SKM-1 treated with dmso at 0.1 percent for 144 hours (cell line): ENCODE results near the gene TMEM255B.

ENCODE experiments used
- DNase-seq: peaks from one replicate; lab custom pipeline; 2025; ENCODE audit not compliant: unreplicated experiment; lab: John Stamatoyannopoulos, UW

The TMEM255B gene

DNA sequence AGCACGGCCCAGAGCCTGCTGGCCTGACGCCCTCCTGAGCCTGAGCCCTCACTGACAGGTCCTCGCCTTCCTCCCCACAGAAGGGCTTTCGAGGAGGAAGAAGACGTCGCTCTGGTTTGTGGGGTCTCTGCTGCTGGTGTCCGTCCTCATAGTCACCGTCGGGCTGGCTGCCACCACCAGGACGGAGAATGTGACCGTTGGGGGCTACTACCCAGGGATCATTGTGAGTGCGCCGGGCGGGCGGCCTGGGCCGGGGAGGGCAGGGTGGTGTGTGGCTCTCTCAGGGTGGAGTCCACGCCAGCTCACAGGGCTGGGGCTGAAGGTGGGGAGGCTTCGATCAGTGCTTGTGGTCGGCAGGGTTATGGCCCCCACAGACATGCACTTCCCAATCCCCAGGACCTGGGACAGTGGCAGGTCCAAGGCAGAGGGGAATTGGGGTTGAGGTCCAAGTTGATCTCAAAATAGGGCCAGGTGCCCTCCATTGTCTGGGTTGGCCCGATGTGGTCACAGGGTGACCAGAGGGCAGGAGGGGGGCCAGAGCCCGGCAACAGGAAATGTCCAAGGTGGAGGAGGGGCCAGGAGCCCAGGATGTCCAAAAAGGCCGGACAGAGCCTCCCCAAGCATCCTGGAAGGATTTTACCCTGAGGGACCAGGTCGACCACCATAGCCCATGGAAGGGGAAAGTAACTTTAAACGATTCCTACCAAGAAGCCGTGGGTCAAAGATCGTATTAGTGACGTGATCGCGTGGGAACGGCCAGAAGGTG is 7.2 kb downstream of the TMEM255B start:
- no peak for DNase-seq

DNA sequence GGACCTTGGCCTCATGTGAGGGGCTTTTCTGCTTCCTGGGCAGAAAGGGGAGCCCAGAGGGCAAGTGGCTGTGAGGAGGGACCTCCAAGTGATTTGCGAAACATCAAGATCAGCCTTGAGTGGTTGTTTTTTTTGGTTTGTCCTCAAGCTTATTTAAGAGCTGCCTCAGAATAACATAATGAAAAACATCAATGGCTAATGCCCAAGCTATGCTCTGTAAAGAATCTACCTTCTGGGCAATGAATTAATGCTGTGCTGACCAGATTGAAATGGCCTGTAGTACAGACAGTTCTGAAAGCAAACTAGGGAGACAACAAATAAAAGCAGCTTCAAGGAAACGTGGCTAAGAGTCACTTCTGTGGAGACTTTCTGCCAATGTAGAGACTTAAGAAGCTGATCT is 8.3 kb downstream of the TMEM255B start:
- DNase-seq, result no peak

DNA sequence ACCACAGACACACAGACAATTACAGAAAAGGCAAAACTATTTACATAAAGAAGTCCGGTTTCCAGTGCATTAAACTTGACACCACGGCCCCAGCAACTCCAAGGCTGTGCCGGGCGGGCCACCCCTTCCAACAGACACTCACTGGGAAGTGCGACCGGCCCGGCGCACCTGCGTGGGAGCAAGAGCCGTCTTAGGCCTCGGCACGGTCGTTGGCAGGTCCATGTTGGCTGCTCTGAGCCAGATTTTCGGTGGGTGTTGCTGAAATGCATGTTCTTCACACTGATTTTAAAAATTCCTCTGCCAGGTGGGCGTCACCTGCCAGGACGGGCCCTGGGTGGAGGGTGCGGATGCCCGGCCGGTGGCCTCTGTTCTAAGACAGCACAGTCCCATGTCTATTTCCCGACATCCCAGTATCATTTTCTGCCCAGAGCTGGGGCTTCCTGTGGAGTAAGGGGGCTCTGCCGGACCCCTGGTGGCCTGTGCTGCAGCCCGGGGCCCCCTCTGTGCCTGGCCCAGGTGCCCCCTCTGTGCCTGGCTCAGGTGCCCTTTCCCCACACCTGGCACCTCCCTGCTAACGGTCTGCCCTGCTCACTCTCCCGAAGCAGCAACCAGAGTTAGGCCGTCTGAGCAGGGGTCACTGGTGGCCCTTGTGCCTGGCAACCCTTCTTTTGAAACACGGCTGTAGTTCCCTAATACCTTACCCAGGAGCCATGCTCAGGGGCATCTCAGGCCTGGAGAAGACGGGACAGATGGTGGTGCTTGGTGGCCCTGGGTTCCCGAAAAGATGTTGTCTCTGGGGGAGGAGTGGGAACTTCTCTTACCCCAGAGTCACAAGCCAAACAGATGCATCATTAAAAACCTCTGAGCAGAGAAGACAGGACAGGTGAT is 9.2 kb downstream of the TMEM255B start:
- DNase-seq, result no peak

DNA sequence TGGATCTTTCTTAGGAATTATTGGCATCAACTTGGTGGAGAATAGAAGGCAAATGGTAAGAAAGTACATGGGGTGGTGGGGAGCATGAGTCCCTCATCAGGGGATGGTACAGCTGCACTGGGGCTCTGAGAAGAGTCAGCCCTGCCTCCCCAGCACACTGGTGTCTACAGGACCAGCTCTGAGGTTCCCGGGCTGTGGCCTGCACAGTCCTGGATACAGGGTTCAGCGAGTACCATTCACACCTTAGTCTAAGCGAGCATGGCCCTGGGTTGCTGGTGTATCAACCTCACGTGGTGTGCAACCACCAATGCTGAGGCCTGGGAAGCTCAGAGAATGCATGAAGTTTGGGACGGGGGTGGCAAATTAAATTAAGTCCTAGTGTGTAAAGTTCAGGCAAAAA is 10.1 kb downstream of the TMEM255B start:
- no peak for DNase-seq

DNA sequence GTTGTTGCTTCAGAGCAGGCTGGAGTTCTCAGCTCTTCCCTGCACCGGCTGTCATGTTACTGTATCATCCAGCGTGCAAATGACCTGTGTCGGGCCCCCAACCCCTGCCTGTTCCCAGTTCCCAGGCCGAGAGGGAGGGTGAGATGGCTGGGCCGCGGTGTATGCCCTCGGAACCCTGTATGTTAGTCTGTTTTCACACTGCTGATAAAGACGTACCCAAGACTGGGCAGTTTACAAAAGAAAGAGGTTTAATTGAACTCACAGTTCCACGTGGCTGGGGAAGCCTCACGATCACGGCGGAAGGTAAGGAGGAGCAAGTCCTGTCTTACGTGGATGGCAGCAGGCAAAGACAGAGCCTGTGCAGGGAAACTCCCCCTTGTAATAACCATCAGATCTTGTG is 10.9 kb downstream of the TMEM255B start:
- DNase-seq, result no peak

DNA sequence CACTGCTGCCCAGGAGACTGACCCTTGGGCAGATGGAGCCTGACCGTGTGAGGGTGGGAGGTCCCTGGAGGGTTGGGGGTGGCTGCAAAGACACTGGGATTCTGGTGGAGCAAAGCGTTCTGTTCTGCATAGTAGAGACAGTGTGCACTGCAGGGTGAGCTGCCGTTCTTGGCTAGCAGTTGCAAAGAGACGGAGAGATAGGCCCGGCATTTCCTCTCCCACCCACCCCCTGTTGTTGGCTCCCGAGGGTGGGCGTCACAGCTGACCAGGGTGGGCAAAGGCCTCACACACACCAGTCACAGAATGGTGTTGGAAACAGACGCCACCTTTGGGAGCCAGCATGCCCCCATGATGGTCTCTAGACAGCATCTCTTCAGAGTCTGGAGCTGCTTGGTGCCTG is 11.4 kb downstream of the TMEM255B start:
- DNase-seq, result no peak

DNA sequence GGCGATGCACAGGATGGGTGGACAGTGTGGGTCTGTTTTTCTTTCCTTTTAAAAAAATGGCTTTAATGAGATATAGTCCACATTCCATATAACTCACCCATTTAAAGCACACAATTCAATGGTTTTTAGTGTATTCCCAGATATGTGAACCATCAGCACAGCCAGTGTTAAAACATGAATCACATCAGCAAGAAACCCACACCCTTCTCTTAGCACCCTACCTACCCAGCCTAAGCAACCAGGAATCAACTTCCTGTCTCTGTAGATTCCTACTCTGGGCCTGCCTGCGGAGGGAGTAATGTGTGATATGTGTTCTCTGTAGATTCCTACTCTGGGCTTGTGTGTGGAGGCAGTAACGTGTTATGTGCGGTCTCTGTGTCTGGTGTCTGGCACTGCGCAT is 11.9 kb downstream of the TMEM255B start:
- no peak for DNase-seq

DNA sequence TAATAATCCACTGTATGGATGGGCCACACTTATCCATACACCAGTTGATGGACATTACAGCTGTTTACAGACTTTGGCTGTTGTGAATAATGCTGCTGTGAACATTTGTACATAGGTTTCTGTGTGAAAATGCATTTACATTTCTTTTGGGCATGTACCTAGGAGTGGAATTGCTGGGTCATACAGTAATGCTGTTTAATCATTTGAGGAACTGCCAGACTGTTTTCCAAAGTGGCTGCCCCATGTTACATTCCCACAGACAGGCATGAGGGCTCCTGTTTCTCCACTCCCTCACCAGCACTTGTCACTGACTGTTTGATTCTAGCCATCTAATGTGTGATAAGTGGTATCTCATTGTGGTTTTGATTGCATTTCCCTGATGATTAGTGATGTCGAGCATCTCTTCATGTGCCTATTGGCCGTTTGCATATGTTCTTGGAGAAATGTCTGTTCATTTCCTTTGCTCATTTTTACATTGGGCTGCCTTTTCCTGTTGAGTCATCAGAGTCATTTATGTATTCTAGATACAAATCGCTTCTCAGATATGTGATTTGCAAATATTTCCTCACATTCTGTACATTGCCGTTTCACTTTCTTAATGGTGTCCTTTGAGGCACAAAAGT is 12.8 kb downstream of the TMEM255B start:
- no peak for DNase-seq

DNA sequence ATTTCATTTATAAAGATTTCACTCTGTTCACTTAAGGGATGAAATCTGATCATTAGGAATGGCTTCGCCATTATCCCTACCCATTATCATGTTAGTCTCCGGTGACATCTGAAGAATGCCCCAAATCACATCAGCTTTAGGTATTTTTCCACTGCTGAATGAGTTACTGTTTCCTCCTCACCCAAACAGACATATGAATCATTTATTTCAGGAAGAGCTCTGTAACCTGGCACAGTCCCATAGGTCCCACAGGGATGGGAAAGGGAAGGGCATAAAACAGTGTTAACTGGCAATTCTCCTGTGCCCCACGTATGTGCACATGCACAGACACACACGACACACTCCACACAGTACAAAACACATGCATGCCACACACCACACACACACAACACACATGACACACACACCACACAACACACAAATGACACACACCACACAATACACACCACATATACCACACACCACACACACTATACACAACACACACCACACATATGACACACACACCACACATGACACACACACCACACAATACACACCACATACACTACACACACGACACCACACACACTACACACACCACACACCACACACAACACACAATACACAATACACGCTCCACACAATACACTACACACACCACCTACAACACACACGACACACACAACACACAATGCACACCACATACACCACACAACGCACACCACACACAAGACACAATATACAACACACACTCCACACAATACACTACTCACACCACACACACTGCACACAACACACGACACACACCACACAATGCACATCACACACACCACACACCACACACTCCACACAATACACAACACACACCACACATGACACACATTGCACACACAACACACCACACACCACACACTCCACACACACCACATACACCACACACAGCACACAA is 15.4 kb downstream of the TMEM255B start:
- DNase-seq, result no peak

DNA sequence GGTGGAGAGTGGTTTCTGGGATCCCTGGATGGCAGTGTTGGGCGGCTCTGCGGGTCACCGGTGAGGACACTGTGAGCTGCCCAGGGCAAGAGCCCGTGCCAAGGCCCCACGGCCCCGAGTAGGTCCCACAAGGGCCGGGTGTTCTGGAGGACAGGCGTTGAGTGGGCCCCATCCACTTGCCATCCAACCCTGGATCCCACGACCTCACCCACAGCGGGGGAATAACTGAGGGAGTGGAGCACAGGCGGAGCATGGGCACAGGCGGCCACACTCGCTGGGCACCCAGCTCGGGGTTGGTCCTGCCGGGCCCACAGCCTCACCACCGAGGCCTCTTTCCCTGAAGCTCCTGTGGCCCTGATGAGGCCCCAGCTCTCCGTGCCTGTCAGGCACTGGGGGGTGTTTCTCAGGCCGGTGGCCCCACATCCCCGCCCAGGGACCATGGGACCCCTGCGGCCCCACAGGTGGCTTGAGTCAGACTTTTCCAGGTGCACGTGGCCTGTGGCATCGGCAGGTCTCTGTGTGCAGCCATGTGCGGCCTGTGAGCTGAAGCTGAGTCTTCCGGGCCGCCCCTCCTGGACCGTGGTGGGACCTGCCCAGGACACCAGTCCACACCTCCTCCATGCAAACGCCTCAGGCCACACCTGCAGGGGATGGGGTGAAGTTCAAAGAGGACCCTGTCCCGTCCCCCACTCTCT is 16.6 kb downstream of the TMEM255B start:
- no peak for DNase-seq

DNA sequence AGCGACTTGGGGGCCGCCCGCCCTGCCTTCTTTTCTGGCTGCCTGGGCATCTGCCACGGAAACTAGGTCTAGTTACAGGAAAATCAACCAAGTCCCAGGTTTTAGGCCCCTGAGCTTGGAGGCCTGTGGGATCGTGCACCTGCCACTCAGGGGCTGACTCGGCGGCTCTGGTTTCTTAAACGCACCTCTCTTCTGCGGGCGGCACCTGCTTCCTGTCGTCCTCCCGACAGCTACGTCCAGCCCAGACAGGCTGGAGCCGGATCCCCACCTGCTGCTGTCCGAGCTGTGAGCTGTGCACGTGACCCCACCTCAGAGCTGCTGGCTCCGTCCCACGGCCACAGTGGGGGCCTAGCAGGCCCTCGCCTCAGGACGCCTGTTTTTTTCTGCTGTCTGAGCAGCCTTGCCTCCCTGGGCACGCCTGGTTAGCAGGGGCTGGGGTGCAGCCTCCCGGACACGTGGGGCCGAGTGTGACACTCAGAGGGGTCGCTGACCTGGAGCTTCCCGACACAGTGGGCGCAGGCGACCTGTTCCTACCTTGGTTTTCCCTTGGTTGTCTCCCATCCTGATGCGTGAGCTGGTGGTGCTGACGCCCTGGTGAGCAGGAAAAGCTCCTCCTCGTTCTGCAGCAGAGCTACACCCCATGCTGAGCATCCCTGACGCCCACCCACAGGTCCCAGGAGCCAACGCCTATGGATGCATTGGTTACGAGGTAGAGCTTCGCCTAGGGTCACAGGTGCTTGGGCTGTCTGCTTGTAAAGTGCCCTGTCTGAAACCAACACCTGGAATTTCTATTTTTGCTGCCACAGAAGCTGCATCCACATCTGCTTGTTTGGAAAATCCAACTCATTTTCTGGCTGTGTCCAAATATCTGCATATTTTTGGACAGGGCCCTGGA is 17.5 kb downstream of the TMEM255B start:
- no peak for DNase-seq

DNA sequence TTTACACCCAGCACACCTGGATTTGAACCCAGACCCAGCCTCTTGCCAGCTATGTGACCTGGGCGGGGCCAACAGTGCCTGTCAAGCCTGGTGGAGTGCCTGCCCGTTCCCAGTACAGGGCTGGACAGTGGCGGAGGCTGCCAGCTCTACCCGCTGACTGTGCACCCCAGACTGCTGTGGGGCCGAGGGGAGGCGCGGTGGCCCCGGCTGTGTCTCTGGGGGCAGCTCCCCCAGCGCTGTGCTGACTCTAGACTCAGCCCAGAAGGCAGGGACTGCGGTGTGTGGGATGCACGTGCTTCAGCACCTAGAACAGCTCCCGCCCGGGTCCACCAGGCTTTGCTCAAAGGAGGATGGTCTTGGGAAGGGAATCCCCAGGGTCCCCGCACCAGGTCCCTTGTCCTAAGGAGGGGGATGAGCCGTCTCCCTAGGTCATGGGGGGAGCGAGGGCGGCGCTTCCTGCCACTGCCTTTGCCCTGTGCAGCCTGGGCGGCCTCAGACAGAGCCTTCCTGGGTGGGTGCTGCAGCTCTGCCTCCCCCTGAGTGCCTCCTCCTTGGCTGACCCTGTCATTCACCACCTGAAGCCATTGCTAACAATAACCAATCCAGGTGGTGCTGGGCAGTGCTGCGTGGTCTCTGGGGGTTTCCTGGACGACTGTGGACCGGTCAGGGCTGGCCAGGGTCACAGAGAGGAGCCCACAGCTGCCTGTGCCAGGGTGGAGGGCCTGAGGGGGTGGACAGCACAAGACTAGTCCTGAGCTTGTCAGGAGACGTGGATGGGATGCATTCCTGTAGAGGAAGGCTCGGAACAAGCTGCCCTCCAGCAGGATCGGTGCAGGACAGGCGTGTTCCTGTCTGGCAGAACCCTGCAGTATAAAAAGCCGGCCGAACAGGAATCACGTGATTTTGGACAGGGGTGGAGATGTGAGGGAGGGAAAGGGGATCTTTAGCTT is 18.6 kb downstream of the TMEM255B start:
- no peak for DNase-seq

DNA sequence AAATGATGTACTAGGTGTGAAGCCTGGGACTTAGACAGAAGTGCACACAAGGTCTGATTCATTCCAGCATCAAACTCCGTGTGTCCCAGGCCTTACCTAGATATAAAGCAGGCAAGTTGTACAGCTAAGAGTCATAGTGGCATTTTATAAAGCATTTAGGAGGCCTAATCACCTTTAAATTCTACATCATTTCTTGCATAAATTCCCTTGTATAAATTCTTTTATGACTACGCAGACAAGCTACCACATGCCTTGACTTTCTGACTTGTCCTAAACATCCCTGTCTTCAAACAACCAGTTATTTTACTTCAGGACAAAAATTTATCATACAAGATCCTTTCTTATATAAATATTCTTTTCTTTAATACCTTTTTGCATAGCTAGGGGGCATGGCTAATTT is 22.5 kb downstream of the TMEM255B start:
- DNase-seq, result no peak

DNA sequence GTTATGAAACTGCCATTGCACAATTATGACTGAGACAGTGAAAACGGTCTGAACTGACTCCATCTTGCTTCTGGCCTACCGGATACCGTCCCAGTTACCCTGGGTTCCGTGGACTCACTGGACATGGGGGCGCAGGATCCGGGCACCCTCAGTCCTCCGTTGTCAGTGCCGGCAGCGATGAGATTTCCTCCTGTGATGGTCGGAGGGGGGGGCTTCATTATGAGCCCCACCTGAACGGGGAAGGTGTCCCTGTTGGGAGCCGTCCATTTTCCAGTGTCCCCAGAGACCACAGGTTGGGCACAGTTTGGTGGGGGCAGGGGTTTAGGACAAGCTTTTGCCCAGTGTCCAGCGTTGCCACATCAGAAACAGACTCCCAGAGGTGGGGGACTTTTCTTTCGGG is 23.4 kb downstream of the TMEM255B start:
- DNase-seq, result no peak

DNA sequence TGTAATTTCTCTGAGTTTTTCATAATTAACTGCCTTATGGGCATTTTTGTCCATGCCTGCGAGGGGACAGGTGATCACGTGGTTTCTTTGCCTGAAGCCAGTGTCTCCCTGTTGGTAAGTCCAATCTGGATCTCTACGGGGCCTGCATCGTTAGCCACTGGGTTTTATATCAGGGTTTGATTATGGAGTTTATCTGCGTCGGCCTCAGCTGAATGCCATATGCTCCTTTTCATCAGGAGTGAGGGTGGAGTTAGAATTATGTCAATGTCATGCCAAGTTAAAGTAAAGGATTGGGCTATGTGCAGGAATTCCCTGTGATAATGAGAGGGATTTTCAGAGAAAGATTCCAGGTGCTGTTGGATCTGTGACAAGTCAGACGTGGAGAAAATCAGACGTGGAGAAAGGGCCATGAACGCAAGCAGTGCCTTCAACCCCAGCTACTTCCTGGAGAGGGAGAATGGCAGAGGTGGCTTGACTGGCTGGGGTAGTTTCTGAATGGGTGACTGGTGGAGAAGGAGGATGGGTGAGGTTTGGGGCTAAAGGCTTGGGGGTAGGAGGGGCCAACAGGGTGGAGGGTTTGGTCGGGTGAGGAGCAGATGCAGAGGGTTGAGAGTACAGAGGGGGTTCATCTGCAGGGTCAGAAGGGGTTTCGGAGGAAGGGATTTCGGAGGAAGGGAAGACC is 24.3 kb downstream of the TMEM255B start:
- no peak for DNase-seq

DNA sequence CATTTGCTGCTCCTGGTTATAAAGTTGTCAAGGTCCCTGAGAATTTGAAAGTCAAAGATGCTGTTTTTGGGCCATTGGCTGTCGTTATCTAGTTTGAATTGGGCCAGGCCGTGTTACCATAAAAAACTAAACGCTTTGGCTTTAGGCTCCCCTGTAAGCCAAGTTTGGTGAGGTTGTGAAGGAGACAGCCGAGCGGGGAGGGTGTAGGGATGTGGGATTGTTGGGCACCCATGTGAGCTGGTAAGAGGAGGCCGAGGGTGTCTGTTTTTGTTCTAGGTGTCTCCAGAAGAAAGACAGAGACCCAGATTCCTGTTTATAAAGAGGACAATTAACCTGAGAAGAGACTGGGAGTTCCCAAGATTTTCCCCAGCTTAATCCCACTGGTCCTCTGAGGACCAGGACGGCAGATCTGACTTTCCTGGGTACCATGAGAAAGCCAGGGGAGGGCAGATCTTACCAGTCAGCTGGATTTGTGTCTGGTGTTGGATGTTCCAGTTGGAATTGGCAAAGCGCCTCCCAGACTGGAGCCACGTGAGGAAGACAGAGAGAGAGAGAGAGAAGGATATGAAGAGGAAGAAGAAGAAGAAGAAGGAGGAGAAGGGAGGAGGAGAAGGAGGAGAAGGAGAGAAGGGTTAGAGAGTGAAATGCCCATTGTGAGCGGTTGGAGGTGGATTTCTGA is 25.1 kb downstream of the TMEM255B start:
- DNase-seq, result no peak

DNA sequence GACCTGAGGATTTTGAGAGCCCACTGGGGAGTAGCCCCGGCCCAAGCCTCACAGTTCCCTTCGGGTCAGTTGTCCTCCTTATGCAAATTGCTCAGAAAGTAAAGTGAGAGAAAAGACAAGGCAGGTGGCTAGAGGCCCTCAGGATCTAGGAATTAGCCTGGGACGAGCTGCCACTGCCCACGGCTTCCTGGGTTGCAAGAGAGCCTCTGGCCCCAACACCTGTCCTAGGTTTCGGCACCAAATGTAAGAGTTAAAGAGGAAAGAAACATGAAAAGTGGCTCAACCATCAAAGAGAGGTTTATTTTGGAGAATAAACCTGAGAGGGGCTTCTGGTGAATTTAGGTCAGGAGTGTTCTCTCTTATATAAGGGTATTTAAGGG is 25.6 kb downstream of the TMEM255B start:
- DNase-seq, result no peak
